Thyroid gland (tissue), 4 donors: ENCODE data around the gene KRTAP5-4.

ENCODE experiments used
- POLR2A ChIP-seq, 2 donors: fragments of 450-650 bp; IDR thresholded peaks; one replicate each; pipeline ENCODE4 v1.6.1; 2017; ENCODE audit warnings: antibody characterized with exemption in 2 of 2, mild to moderate bottlenecking in 2 of 2, moderate library complexity in 1 of 2
- TF ChIP-seq, protein P1 (sequence below), 6 experiments: fragments of 200-600 bp in 3 of 6; fragments of 450-650 bp in 3 of 6; sonication (generic) in 3 of 6; IDR thresholded peaks; one replicate each; pipeline ENCODE4 v1.5.1; 2016 to 2019; ENCODE audit warnings: antibody characterized with exemption in 6 of 6, mild to moderate bottlenecking in 2 of 6, inconsistent platforms in 1 of 6, moderate library complexity in 1 of 6

DNA sequence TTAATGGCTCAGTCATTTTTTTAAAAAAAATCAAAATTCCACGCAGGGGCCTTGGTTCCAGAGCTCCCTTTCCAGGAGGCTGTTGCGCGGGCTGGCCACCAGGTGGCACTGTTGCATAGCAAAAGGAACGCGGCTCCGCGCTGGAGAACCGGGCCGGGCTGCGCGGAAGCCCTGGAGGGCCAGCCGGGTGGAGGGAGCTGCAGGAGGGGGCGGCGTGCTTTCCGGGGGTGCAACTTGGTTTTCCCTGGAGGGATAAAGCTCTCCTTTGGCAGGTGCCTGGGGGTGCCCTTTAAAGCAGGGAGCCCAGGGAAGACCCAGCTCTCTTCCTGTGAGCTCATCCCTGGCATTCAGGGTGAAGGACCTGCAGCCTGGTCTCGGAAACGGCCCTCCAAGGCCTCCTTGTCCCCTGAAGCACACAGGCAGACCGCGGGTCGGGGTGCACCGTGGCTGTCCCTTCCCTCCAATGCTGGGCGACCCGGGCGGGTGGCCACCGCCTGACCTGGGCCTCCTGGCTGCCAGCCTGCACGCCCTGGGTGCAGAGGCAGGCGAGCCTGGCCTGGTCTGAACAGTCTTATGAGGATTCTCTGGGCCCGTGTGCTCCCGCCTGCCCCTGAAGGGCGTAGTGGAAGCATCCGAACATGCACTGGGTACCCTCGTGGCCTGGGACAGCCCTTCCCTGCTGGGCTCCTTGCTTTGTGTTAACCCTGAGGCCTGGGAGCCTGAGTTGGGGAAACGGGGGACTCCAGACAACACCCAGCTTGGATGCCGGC lies 31.0 kb upstream of the KRTAP5-4 start:
- TF ChIP-seq POLR2A (IDR thresholded peaks at IDR 0.05) = no peak
- TF ChIP-seq, protein P1, sequence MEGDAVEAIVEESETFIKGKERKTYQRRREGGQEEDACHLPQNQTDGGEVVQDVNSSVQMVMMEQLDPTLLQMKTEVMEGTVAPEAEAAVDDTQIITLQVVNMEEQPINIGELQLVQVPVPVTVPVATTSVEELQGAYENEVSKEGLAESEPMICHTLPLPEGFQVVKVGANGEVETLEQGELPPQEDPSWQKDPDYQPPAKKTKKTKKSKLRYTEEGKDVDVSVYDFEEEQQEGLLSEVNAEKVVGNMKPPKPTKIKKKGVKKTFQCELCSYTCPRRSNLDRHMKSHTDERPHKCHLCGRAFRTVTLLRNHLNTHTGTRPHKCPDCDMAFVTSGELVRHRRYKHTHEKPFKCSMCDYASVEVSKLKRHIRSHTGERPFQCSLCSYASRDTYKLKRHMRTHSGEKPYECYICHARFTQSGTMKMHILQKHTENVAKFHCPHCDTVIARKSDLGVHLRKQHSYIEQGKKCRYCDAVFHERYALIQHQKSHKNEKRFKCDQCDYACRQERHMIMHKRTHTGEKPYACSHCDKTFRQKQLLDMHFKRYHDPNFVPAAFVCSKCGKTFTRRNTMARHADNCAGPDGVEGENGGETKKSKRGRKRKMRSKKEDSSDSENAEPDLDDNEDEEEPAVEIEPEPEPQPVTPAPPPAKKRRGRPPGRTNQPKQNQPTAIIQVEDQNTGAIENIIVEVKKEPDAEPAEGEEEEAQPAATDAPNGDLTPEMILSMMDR (IDR thresholded peaks at IDR 0.05) = peak; percentile 75 to 99 (median 92)
